Measurements from ENCODE around the gene KCNJ4.

KCNJ4 gene

DNA sequence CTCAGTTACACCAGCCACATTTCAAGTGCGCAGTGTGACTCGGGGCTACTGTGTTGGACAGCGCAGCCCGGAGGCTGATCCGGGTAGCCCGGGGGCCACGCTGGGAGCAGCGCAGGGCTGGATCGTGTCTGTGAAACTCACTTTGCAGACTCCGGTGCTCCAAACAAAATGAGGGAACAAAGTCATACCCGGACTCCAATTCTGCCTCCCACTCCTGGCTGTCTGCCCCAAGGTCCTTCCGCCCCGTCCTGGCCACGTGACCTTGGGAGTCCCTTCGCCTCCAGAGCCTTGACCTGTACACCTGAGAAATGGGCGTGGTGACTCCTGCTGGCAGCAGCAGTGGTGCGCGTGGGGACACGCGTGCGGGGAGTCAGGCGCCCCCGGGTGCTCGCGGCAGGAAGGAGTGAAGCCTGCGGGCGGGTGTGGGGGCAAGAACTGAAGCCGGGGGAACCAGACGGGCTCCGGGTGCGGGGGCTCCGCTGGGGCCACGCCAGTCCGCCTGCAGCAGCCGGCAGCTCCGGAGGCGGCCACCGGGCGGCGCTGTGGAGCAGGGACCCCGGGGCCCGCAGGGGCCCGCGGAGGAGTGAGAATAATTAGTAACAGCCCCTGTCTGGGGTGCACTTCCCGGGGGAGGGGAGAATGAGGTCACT, 42.4 kb downstream of the KCNJ4 start:
- TF ChIP-seq, protein P1, sequence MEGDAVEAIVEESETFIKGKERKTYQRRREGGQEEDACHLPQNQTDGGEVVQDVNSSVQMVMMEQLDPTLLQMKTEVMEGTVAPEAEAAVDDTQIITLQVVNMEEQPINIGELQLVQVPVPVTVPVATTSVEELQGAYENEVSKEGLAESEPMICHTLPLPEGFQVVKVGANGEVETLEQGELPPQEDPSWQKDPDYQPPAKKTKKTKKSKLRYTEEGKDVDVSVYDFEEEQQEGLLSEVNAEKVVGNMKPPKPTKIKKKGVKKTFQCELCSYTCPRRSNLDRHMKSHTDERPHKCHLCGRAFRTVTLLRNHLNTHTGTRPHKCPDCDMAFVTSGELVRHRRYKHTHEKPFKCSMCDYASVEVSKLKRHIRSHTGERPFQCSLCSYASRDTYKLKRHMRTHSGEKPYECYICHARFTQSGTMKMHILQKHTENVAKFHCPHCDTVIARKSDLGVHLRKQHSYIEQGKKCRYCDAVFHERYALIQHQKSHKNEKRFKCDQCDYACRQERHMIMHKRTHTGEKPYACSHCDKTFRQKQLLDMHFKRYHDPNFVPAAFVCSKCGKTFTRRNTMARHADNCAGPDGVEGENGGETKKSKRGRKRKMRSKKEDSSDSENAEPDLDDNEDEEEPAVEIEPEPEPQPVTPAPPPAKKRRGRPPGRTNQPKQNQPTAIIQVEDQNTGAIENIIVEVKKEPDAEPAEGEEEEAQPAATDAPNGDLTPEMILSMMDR (IDR thresholded peaks at IDR 0.05), result peak; percentile 64

DNA sequence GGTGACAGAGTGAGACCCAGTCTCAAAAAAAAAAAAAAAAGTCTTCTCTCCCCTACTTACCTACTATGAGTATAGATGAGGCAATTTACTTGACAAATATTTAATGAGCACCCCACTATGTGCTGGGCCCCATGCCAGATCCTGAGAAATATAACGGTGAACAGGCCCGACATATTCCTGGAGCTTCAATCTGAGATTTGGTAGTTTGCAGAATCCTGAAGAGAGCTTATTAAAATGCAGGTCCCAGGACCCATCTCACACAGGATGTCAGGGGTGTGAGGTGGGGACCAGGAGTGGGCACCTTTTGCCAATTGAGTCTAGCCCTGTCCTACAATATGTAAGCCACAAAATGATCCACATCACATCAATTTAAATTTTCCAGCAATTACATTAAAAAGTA, 44.0 kb downstream of the KCNJ4 start:
- TF ChIP-seq, protein P1 (IDR thresholded peaks at IDR 0.05), result no peak

- TF ChIP-seq, protein P1 (IDR thresholded peaks at IDR 0.05), result no peak
Measured at GRCh38 chr22:38406617-38407016, 48.4 kb downstream of the KCNJ4 start.

GRCh38 chr22:38404419-38404818, 50.6 kb downstream of the KCNJ4 start:
- TF ChIP-seq, protein P1 (IDR thresholded peaks at IDR 0.05), result no peak

DNA sequence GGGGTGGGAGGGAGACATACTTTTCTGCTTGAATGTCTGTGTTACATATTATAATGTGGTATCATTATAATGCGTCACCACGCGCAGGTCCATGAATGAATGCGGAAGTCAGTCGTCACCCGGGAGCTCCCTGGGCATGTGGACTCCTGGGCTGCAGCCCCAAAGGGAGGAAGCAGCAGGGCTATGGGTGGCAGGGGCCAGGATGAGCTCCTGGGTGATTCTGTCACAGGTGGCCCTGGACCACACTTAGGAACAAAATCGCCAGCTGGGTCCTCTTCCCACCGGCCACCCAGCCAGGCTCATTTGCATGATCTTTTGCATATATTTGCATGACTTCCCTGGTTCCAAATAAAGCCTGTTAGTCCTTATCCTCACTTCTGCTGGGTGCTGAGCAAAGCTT, 51.2 kb downstream of the KCNJ4 start:
- TF ChIP-seq, protein P1 (IDR thresholded peaks at IDR 0.05), result no peak

GRCh38 chr22:38402204-38402603, 52.8 kb downstream of the KCNJ4 start:
- TF ChIP-seq, protein P1 (IDR thresholded peaks at IDR 0.05), result no peak

GRCh38 chr22:38401336-38402084, 53.5 kb downstream of the KCNJ4 start:
- TF ChIP-seq, protein P1 (IDR thresholded peaks at IDR 0.05), result no peak
